ENCODE measurements around the gene NYNRIN. TPM values are rescaled to one million over a fixed set of nuclear protein-coding genes. Genes with fewer than 3 reads are reported as not detected.

The NYNRIN gene
- total RNA-seq, 4 donors from 2014 or later: 18.5 to 43.6 (median 29.8) TPM

DNA sequence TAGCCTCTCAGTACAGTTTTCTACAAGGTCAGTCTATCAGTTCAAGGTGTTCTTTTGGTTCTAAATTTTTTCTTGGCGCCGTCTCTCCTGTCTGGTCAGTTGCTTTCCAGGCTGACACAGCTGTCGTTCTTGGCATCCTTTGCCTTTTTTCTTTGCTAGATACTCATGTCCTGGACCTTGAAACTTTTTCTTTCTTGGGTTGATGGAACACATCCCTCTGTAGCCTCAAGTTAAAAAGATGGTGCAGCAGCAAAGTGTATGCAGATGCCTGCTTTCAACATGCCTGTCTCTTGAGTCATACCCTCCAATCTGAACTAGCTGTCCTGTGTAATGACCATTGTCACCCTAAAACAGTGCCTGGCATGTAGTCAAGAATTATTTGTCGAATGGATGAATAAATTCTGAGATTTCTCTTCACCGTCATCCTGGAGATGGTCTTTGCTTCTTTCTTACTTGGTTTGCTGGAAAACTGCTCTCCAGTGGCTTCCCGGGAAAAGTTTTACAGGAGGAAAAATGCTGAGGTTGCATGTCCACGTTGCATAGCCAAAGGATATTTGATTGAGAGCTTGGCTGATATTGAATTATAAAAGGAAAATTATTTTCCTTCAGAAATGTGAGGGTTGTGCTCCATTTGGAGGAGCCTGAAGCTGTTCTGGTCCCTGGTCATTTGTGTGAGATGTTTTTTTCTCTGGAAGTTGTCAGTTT is 4.6 kb downstream of the NYNRIN start:
- DNase-seq (ENCODE audit: low spot score in 2 of 2): no peak
- H3K27me3 ChIP-seq: no peaks in the 10 kb centered on the region
- H3K9me3 ChIP-seq: no peaks in the 10 kb centered on the region
- H3K36me3 ChIP-seq: peaks cover 9% of the 10 kb centered on the region
- WGBS: 60% methylated on average over 7 of the region's 7 CpGs
- H3K27ac ChIP-seq: no peak overlapping the region
- peaks cover 55% of the 10 kb centered on the region for H3K4me1 ChIP-seq
- no peak overlapping the region for H3K4me3 ChIP-seq
- TF ChIP-seq POLR2AphosphoS5 (IDR thresholded peaks at IDR 0.05) (no peak), EP300 (IDR thresholded peaks at IDR 0.05) (no peak), POLR2A (IDR thresholded peaks at IDR 0.05) (no peak)
- TF ChIP-seq, protein P1, sequence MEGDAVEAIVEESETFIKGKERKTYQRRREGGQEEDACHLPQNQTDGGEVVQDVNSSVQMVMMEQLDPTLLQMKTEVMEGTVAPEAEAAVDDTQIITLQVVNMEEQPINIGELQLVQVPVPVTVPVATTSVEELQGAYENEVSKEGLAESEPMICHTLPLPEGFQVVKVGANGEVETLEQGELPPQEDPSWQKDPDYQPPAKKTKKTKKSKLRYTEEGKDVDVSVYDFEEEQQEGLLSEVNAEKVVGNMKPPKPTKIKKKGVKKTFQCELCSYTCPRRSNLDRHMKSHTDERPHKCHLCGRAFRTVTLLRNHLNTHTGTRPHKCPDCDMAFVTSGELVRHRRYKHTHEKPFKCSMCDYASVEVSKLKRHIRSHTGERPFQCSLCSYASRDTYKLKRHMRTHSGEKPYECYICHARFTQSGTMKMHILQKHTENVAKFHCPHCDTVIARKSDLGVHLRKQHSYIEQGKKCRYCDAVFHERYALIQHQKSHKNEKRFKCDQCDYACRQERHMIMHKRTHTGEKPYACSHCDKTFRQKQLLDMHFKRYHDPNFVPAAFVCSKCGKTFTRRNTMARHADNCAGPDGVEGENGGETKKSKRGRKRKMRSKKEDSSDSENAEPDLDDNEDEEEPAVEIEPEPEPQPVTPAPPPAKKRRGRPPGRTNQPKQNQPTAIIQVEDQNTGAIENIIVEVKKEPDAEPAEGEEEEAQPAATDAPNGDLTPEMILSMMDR (IDR thresholded peaks at IDR 0.05): no peak

DNA sequence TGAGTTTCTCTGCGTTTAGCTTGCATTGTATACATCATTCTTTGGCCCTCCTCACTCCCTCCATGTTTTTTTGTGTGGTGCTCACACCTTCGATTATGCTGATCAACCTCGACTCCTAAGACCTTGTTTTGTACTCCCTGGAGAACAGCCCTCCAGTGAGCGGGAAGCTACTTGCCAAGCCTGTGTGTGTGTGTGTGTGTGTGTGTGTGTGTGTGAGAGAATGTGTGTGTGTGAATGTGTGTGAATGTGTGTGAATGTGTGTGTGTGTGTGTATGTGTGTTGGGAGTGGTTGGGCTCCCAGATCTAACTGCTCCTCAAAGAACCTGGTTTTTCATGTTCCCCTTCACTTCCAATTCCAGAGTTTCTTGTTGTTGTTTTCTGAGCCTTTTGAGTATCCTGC is 6.0 kb downstream of the NYNRIN start:
- no peaks in the 10 kb centered on the region for H3K27me3 ChIP-seq
- 66% methylated on average over 4 of the region's 4 CpGs for WGBS
- peaks cover 42% of the 10 kb centered on the region for H3K4me1 ChIP-seq
- no peak overlapping the region for H3K27ac ChIP-seq
- no peak for TF ChIP-seq POLR2AphosphoS5 (IDR thresholded peaks at IDR 0.05)
- TF ChIP-seq EP300 (IDR thresholded peaks at IDR 0.05): no peak
- TF ChIP-seq, protein P1 (IDR thresholded peaks at IDR 0.05): no peak
- no peak for TF ChIP-seq POLR2A (IDR thresholded peaks at IDR 0.05)
- H3K9me3 ChIP-seq: no peaks in the 10 kb centered on the region
- peaks cover 23% of the 10 kb centered on the region for H3K36me3 ChIP-seq
- no peak for DNase-seq (ENCODE audit: low spot score in 2 of 2)
- H3K4me3 ChIP-seq: no peak overlapping the region

DNA sequence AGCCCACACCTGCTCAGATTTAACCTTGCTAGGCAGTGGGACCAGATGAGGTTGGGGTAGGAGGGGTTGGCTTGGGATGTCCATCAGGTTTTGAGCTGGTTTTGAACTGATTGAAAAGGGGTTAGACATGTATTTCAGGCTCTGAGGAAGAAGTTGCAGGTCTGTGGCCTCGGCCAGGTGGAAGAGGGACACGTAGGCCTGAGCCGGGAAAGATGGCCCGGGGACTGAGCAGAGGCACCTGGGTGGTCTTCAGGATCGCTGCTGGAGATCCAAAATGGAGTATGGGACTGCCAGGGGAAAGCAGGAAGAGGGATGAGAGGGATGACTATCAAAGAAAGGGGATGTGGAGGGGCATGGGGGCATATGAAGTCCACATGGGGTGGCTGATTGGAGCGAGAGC is 7.6 kb downstream of the NYNRIN start:
- TF ChIP-seq POLR2A (IDR thresholded peaks at IDR 0.05) (no peak), EP300 (IDR thresholded peaks at IDR 0.05) (no peak), POLR2AphosphoS5 (IDR thresholded peaks at IDR 0.05) (no peak)
- TF ChIP-seq, protein P1 (IDR thresholded peaks at IDR 0.05): no peak
- WGBS: 89% methylated on average over 6 of the region's 6 CpGs
- H3K27me3 ChIP-seq: no peaks in the 10 kb centered on the region
- H3K36me3 ChIP-seq: peaks cover 35% of the 10 kb centered on the region
- H3K9me3 ChIP-seq: no peaks in the 10 kb centered on the region
- no peak for DNase-seq (ENCODE audit: low spot score in 2 of 2)
- H3K4me1 ChIP-seq: peaks cover 26% of the 10 kb centered on the region
- no peak overlapping the region for H3K27ac ChIP-seq
- H3K4me3 ChIP-seq: no peak overlapping the region

DNA sequence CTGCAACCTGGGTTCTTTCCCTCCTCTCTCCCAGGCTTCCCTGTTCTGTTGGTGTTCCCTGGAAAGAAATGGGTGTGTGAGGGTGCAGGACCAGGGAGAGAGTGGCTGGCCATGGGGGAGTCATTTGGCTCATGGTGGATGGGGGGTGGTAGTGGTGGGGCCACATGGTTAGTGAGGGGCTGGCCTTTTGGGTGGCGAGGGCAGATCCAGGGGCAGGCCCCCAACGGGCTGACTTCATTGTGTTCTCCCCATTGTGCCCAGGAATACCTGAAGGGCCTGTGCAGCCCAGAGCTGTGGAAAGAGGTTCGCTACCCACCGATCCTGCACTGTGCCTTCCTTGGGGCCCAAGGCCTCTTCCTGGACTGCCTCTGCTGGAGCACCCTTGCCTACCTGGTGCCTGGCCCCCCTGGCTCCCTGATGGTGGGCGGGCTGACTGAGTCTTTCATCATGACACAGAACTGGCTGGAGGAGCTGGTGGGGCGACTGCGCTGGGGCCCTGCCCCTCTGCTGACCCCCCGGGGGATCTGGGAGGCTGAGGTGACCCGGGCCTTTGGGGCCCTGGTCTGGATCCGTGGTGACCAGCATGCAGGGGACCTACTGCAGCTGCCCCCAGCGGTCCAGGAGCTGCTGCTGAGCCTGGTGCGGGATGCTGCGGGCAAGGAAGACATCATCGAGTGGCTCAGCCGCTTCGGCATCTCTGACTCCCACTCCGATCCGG is 9.0 kb downstream of the NYNRIN start:
- 98% methylated on average over 9 of the region's 18 CpGs for WGBS
- Histone ChIP-seq H3K9me3 (no peaks in the 10 kb centered on the region), H3K4me1 (peaks cover 16% of the 10 kb centered on the region), H3K27ac (no peak overlapping the region), H3K4me3 (no peak overlapping the region), H3K36me3 (peaks cover 38% of the 10 kb centered on the region), H3K27me3 (no peaks in the 10 kb centered on the region)
- TF ChIP-seq POLR2AphosphoS5 (IDR thresholded peaks at IDR 0.05) (no peak), EP300 (IDR thresholded peaks at IDR 0.05) (no peak), POLR2A (IDR thresholded peaks at IDR 0.05) (no peak)
- TF ChIP-seq, protein P1 (IDR thresholded peaks at IDR 0.05): no peak
- DNase-seq (ENCODE audit: low spot score in 2 of 2): no peak

DNA sequence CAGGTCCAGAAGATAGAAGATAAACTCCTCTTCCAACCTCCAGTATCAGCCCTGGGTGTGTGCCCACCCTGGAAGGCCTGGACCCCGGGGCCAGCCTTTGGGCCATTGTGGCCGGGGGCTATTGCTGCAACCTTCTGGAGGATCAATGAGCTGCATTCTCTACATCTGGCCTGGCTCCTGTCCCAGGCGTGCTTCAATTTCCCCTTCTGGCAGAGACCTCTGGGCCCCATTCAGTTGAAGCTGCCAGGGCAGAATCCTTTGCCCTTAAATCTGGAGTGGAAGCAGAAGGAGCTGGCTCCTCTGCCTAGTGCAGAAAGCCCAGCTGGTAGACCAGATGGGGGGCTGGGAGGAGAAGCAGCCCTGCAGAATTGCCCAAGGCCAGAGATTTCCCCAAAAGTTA is 10.0 kb downstream of the NYNRIN start:
- Histone ChIP-seq H3K36me3 (peaks cover 48% of the 10 kb centered on the region), H3K27ac (no peak overlapping the region), H3K27me3 (no peaks in the 10 kb centered on the region), H3K4me3 (no peak overlapping the region), H3K4me1 (peaks cover 6% of the 10 kb centered on the region), H3K9me3 (no peaks in the 10 kb centered on the region)
- WGBS: 64% methylated on average over 3 of the region's 3 CpGs
- no peak for TF ChIP-seq POLR2A (IDR thresholded peaks at IDR 0.05)
- no peak for TF ChIP-seq EP300 (IDR thresholded peaks at IDR 0.05)
- TF ChIP-seq POLR2AphosphoS5 (IDR thresholded peaks at IDR 0.05): no peak
- TF ChIP-seq, protein P1 (IDR thresholded peaks at IDR 0.05): no peak
- DNase-seq (ENCODE audit: low spot score in 2 of 2): no peak
